GM12874 (cell line): Measurements from ENCODE around the gene AKAP6.

Source experiments
- TF ChIP-seq, protein P1 (sequence below): IDR thresholded peaks from 2 replicates; pipeline ENCODE4 v1.5.1; 2011; ENCODE audit warnings: low read depth, mild to moderate bottlenecking, control low read depth, low read length, moderate library complexity; ENCODE audit not compliant: insufficient read depth

Gene AKAP6

DNA sequence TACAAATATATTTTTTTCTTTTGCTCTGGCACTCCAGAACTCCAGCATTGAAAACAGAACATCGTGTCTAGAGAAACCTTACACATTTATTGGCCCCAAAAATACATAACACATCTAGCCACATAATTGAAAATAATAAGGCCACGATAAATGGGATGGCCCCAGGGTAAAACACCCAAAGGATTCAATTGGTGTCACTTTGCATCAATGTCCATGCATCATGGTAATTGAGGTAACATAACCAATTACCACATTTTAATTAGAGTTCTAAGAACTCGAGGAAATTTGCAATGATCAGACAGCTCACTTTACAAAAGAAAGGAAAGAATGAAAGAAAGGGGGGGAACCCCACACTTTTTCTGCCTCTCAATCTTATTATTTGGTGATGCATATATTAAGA is 457.8 kb downstream of the AKAP6 start:
- TF ChIP-seq, protein P1, sequence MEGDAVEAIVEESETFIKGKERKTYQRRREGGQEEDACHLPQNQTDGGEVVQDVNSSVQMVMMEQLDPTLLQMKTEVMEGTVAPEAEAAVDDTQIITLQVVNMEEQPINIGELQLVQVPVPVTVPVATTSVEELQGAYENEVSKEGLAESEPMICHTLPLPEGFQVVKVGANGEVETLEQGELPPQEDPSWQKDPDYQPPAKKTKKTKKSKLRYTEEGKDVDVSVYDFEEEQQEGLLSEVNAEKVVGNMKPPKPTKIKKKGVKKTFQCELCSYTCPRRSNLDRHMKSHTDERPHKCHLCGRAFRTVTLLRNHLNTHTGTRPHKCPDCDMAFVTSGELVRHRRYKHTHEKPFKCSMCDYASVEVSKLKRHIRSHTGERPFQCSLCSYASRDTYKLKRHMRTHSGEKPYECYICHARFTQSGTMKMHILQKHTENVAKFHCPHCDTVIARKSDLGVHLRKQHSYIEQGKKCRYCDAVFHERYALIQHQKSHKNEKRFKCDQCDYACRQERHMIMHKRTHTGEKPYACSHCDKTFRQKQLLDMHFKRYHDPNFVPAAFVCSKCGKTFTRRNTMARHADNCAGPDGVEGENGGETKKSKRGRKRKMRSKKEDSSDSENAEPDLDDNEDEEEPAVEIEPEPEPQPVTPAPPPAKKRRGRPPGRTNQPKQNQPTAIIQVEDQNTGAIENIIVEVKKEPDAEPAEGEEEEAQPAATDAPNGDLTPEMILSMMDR: no peak

DNA sequence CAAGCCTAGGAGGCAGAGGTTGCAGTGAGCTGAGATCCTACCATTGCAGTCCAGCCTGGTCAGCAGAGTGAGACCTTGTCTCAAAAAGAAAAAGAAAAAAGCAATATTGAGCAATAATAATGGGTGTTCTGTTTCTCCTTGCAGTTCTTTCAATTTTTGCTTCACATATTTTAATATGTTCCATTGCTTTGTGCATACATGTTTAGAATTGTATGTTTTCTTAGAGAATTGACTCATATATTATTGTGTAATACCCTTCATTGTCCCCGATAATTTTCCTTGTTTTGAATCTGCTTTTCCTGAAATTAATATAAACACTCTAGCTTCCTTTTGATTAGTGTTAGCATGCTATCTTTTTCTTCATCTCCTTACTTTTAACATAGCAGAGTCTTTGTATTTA is 471.2 kb downstream of the AKAP6 start:
- TF ChIP-seq, protein P1: no peak

DNA sequence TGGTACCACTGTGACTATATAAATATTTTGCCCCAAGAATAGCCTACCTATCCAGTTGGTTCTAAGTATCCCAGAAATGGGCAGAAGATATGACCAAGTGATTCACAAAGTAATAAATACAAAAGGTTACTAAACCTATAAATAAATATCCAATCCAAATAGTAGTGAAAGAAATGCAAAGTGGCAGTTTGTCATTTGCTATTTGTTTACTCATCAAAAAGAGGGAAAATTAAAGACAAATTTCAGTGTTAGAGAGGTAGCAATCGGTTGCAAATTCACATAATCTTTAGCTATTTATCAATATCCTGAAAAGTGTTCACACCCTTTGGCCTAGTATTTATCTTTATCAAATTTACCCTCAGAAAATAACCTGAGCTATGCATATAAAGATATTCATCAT is 473.2 kb downstream of the AKAP6 start:
- TF ChIP-seq, protein P1: no peak

DNA sequence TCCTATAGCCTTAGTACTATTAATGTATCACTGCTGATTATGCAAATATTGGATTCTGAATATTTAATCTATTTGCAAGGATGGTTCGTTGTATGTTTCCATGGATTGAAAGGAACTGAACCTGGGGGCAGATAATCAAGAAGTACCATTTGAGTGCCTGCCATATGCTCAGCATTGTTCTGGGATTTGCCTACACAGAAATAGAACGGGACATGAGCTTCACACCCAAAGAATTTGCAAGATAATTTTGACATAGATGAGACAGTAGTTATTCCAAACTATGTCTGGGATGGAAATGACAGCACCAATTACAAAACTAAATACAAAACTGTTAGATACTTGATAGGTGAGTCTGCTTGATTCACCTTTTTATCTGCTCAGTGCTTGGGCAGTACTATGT is 476.9 kb downstream of the AKAP6 start:
- TF ChIP-seq, protein P1: no peak

DNA sequence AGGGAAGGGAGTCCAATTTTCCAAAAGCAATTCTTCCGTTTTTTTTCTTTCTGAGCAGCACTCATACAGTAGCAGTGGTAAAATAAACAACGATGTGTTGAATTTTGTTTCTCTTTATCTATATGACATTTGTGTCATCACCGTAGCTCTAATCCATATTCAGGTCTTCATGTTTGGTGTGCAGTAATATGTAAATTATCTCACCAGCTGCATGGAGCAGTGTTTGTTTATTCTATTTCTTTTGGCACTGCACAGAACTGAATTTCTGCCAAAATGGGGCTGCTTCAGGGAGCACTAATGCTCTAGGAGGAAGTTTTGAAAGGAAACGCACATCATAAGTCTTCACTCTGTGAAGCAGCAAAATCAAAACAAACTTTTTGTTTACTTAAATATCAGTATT is 479.5 kb downstream of the AKAP6 start:
- TF ChIP-seq, protein P1: no peak

DNA sequence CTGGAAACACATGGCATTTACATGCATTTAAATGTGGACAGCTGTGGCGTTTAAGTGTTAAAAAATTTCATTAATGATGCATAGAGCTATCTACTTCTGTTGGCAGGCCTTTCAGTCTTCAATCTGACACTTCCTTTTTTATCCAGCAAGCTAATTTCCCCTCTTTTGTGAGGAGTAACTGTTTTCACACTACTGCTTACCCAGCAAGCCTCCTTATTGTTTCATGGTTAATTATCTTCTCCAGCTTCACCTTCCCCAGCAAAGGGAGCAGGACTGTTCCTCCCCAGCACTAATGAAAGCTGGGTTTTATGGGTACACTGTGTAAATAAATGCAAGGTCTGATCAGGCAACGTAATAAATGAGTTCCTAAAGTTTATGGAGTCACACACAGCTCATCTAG is 480.2 kb downstream of the AKAP6 start:
- TF ChIP-seq, protein P1: no peak

DNA sequence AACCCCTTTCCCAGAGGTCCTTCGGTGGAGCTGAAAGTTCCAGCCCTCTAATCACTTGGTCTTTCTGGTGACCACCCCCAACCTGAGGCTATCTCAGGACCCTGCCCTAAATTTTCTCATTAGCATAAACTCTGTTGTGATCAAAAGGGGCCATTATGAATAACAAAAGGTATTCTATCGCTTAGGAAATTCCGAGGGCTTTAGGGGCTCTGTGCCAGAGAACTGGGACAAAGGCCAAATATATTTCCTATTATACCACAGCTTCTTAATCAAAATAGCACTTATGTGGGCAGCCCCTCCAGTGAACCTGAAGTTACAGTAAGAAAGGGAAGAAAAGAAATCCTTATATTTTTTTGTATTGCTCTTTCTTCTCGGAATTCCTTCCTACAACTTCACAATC is 484.3 kb downstream of the AKAP6 start:
- TF ChIP-seq, protein P1: no peak

DNA sequence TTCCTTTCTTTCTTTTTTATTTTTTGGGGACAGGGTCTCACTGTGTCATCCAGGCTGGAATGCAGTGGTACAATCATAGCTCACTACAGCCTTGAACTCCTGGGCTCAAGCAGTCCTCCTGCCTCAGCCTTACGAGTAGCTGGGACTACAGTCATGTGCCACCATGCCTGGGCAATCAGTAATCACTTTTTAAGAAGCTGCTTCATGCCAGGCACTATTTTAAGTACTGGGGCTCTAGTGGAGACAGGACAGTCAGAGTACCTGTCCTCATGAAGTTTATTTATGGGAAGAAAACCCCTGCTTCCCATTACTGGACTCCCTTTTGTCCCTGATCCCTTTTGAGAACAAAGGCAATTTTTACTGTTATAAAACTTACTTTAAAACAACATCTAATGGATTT is 485.6 kb downstream of the AKAP6 start:
- TF ChIP-seq, protein P1: no peak
